Kidney (tissue), 14 donors: ENCODE results near the gene BTBD9. TPM values are rescaled to one million over a fixed set of nuclear protein-coding genes. Genes with fewer than 3 reads are reported as not detected.

Source experiments
- DNase-seq, 5 donors: peaks; one replicate each; pipeline ENCODE4 v3.0.0-alpha.2; 2013 to 2020
- FAIRE-seq: peaks from 2 replicates; lab custom pipeline; 2012; peaks lifted over from hg19 to GRCh38; lab: Jason Lieb, UNC
- H3K27ac ChIP-seq, 2 donors: one replicate each; pipeline ENCODE4 v1.7.0; 2013; ENCODE audit warnings: low read depth in 2 of 2, low read length in 2 of 2, inconsistent platforms in 1 of 2
- H3K27me3 ChIP-seq: one replicate; pipeline ENCODE4 v1.7.1; 2013; ENCODE audit warnings: low read length, inconsistent platforms; ENCODE audit not compliant: control insufficient read depth, insufficient read depth
- H3K36me3 ChIP-seq, 3 donors: one replicate each; pipeline versions ENCODE4 v1.7.0 to v1.7.1; 2013; ENCODE audit warnings: low read length in 3 of 3, control low read depth in 1 of 3, inconsistent platforms in 1 of 3; ENCODE audit not compliant: insufficient read depth in 3 of 3, control insufficient read depth in 2 of 3
- H3K4me1 ChIP-seq, 3 donors: one replicate each; pipeline versions ENCODE4 v1.7.0 to v1.7.1; 2013; ENCODE audit warnings: low read length in 3 of 3, inconsistent platforms in 1 of 3, low read depth in 1 of 3; ENCODE audit not compliant: control insufficient read depth in 2 of 3, insufficient read depth in 2 of 3
- H3K4me3 ChIP-seq, 3 donors: one replicate each; pipeline versions ENCODE4 v1.7.0 to v1.8.1; 2013; ENCODE audit warnings: low read length in 3 of 3, control low read depth in 1 of 3, inconsistent platforms in 1 of 3
- H3K9ac ChIP-seq, 3 donors: one replicate each; pipeline versions ENCODE4 v1.7.0 to v1.7.1; 2013; ENCODE audit warnings: low read length in 3 of 3, control low read depth in 1 of 3, inconsistent platforms in 1 of 3
- H3K9me3 ChIP-seq, 3 donors: one replicate each; pipeline versions ENCODE4 v1.7.0 to v1.7.1; 2013; ENCODE audit warnings: low read length in 3 of 3, control low read depth in 1 of 3, inconsistent platforms in 1 of 3; ENCODE audit not compliant: control insufficient read depth in 2 of 3, insufficient read depth in 1 of 3
- intact Hi-C: fragments of 100-400 bp; cut with DNase I; formaldehyde crosslinking; loops from one replicate; pipeline ENCODE4 v1.11.1; 2022
- polyA plus RNA-seq: library from polyadenylated mRNA; stranded (reverse); fragments of 350-450 nt; fragmentation: Illumina TruSeq; extraction: RNeasy Lipid Tissue Mini Kit (QIAGEN cat#74804); gene quantifications from one replicate; pipeline ENCODE4 v1.2.3, GENCODE V29; 2014; ENCODE audit warnings: low read depth, low replicate concordance; ENCODE audit not compliant: insufficient read depth
- total RNA-seq: library from RNA; stranded (reverse); fragmentation: NEBNext Ultra II Directional; extraction: Animal tissue kit (Norgen Biotek cat#: 25700); gene quantifications from one replicate; pipeline ENCODE4 v1.2.1, GENCODE V29; 2021
- TF ChIP-seq, protein P1 (sequence below): IDR thresholded peaks from 3 replicates; pipeline ENCODE4 v1.5.1; 2012; ENCODE audit warnings: mild to moderate bottlenecking, moderate library complexity, borderline replicate concordance; ENCODE audit not compliant: insufficient read depth; ENCODE audit errors: extremely low read depth
- donor health status: control.
- donor health status: control.
- donor health status: control.
- donor health status: control.
- donor health status: control.
- donor health status: DM: yes; HTN: yes; CAD: no.
- donor health status: Normal renal cell carcinoma (clear cell type).

Gene BTBD9
- total and polyA plus RNA-seq, 2 donors from 2014 or later = 4.2 to 29.9 TPM

- intact Hi-C loops = no loop called here
- TF ChIP-seq, protein P1, sequence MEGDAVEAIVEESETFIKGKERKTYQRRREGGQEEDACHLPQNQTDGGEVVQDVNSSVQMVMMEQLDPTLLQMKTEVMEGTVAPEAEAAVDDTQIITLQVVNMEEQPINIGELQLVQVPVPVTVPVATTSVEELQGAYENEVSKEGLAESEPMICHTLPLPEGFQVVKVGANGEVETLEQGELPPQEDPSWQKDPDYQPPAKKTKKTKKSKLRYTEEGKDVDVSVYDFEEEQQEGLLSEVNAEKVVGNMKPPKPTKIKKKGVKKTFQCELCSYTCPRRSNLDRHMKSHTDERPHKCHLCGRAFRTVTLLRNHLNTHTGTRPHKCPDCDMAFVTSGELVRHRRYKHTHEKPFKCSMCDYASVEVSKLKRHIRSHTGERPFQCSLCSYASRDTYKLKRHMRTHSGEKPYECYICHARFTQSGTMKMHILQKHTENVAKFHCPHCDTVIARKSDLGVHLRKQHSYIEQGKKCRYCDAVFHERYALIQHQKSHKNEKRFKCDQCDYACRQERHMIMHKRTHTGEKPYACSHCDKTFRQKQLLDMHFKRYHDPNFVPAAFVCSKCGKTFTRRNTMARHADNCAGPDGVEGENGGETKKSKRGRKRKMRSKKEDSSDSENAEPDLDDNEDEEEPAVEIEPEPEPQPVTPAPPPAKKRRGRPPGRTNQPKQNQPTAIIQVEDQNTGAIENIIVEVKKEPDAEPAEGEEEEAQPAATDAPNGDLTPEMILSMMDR = no peak
- DNase-seq (peak in 1 of 5 donors; percentile 57), FAIRE-seq (no peak)
- Histone ChIP-seq H3K27me3 (no peaks in the 10 kb centered on the region), H3K27ac (no peak overlapping the region), H3K36me3 (no peaks in the 10 kb centered on the region), H3K4me3 (no peak overlapping the region), H3K9me3 (no peaks in the 10 kb centered on the region), H3K4me1 (no peaks in the 10 kb centered on the region), H3K9ac (no peak overlapping the region)
Measured at GRCh38 chr6:38387971-38388370, 251.8 kb downstream of the BTBD9 start.

GRCh38 chr6:38387461-38387860 is 252.3 kb downstream of the BTBD9 start:
- Histone ChIP-seq H3K27me3 (no peaks in the 10 kb centered on the region), H3K4me1 (no peaks in the 10 kb centered on the region), H3K4me3 (no peak overlapping the region), H3K9ac (no peak overlapping the region), H3K9me3 (no peaks in the 10 kb centered on the region), H3K27ac (no peak overlapping the region), H3K36me3 (no peaks in the 10 kb centered on the region)
- intact Hi-C loops = no loop called here
- FAIRE-seq (no peak), DNase-seq (no peak)
- TF ChIP-seq, protein P1 = no peak

- Histone ChIP-seq H3K9me3 (no peaks in the 10 kb centered on the region), H3K4me1 (no peaks in the 10 kb centered on the region), H3K9ac (no peak overlapping the region), H3K27ac (no peak overlapping the region), H3K4me3 (no peak overlapping the region), H3K36me3 (no peaks in the 10 kb centered on the region), H3K27me3 (no peaks in the 10 kb centered on the region)
- intact Hi-C loops = no loop called here
- DNase-seq (no peak), FAIRE-seq (no peak)
- TF ChIP-seq, protein P1 = no peak
Measured at GRCh38 chr6:38378801-38379200, 260.9 kb downstream of the BTBD9 start.

DNA sequence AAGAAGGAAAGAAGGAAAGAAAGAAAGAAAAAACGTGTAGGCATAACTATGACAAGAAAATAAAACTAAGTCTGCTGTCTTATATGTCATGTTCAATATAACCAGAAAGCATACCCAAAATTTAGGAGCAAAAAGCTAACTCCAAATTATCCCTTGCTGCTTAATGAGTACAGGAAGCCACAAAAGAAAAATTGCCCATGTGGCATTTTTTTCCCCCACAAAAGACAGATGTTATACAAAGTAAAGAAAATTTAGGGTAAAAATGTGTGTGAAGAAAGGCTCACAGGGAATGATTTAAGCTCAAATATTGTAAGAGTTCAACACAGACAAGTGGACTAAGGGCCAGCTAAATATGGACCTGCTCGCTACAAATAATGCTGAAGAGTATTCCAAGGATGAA is 263.8 kb downstream of the BTBD9 start:
- FAIRE-seq = no peak
- intact Hi-C loops = no loop called here

More for the DNA sequence above, 263.8 kb downstream of the BTBD9 start:
- H3K9me3 ChIP-seq = no peaks in the 10 kb centered on the region
- H3K27me3 ChIP-seq = no peaks in the 10 kb centered on the region
- no peaks in the 10 kb centered on the region for H3K36me3 ChIP-seq
- no peak for DNase-seq
- H3K27ac ChIP-seq = no peak overlapping the region
- TF ChIP-seq, protein P1 = no peak
- H3K4me1 ChIP-seq = peaks cover 0 to 3% (median 0%) of the 10 kb centered on the region in 3 donors
- no peak overlapping the region for H3K4me3 ChIP-seq
- no peak overlapping the region for H3K9ac ChIP-seq
